ENCODE results near the gene LAPTM5.
A peak's percentile ranks its signal among the peaks of the same experiment; 100 is the strongest.
"Not testable (repeated sequence)": the region's sequence is repeated elsewhere in the genome, so short reads cannot be mapped to it uniquely, and the experiment has no call there.

The LAPTM5 gene

DNA sequence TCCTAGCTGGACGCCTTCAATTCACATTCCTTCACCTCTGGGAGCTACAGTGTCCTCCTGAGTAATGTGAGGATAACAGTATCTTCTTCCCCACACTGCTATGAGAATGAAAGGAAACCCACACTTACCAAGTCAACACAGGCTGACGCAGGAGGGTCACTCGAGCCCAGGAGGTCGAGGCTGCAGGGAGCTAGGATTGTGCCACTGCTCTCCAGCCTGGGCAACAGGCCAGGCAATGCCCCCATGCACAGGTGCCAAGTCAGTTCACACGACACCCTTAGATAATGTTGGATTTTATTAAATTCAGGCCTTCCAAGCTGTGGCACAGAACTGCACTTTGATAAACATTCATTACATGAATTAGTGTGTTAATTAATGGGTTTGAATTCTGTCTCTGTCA, 66.1 kb downstream of the LAPTM5 start:
- no peak for DNase-seq

GRCh38 chr1:30689901-30690645, 67.5 kb downstream of the LAPTM5 start:
- no peak for DNase-seq

DNA sequence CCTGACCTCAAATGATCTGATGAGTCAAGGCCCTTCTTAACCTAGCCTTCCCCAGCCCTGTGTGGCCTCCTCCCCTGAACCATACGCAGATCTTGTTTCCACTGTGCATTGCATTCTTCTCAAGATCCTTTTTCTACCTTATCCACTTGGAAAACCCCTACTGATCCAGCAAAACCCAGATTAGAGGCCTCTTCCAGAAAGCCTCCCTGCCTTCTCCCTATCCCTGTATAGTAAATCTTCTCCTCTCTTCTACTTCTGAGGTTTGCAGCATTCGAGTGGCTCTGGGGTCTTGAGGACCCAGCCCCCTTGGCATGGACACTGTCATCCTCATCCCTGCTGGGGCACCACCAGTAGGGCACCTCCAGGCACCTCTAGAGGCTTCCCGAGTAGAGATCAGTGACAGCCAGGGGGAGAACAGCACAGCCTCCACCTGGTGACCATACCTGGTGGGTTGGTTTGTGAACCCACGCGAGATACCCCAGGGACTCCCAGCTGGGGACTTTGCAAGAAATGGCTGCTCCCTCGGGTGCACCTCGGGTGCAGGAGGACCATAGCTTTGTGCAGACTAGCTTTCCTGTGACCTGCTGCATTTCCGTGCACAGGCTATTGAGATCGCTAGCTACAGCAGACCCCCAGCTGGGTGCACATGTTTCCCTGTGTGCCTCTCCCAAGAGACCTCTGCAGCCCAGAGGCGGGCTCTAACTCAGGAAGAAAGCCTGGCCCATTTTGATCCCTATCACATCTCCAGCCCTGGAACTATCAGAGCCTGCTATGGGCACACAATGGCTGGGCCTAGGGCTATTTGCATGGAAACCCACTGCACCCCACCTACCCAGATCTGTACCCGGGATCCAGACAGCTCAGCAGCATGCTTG, 68.4 kb downstream of the LAPTM5 start:
- no peak for DNase-seq

DNA sequence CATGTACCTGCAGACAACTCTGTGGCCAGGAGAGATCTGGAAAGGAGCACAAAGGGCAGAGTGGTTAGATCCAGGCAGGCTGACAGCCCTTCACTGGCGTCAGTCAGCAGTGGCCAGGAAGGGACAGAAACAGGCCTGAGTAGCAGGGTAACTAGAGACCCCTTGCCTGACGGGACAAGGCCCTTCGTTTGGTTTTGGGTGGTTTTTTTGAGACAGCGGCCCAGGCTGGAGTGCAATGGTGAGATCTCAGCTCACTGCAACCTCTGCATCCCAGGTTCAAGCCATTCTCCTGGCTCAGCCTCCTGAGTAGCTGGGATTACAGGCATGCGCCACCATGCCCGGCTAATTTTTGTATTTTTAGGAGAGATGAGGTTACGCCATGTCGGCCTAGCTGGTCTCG, 69.1 kb downstream of the LAPTM5 start:
- DNase-seq = not testable (repeated sequence)

DNA sequence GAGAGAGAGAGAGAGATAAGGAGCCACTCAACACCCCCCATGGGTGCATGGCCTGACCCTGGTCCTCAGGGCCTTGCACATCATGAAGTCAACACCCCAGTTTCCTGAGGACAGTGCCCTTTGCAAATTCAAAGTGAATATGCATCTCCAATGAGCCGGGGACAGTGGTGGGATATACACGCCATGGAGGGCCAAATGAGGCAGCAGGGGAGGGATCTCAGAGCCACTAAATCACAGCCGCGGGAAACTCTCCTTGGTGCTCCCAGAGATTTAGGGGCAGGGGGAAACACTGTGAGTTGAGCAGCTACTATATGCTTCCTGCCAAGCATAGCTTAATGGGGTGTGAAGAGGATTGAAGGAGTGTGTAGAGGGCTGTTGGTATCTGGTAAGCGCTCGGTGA, 69.7 kb downstream of the LAPTM5 start:
- DNase-seq = no peak

DNA sequence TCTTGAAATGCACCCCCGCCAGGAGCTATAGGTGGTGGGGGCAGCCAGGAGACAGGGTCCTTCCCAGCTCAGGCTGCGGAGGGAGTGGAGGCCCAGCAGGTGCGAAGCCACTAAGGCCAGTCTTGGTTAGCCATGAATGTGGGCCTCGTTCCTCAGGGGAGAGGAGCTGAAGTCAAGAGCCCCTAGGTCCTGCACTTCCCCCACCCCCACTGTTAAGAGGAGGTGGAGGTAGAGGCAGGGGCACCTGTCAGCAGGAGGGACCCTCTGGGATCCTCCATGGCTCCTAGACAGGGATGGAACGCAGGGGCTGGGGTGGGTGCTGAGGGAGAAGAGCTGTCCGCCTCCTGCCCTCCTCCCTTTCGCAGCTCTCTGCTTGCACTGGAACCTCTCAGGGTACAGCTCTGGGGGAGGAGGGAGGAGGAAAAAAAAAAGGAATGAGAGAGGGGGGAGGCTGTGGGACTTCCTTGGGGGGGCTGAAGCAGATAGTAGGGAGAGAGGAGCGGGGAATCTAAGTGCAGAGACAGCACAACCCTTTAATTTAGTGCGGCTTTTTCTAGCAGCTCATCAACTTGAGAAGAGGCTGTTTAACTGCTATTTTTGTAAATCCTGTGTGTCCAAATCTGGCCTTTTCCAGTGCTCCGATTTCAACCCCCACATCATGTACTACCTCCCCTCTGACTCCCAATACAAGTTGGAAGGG, 71.2 kb downstream of the LAPTM5 start:
- no peak for DNase-seq

- no peak for DNase-seq
These were observed 71.8 kb downstream of the LAPTM5 start for GRCh38 chr1:30685796-30686165.

- peak; percentile 19 for DNase-seq
These were observed 72.4 kb downstream of the LAPTM5 start for GRCh38 chr1:30684881-30685795.

DNA sequence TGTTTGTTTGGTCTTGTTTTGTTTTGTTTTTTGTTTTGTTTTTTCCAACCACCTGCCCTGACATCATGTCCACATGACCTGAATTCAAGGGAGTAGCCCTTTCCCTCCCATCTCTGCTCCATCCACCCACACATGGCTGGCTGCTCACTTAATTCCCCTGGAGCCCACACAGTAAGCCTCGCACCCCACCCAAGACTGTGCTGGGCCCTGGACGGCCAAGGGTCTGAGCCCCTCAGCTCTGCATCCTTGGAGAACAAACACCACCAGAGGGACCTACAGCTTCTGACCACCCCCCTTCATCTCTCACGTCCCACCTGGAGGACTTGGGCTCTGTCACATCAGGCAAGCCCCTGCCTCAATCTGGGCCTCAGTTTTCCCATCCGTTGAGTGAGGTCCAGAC, 73.3 kb downstream of the LAPTM5 start:
- DNase-seq = no peak

DNA sequence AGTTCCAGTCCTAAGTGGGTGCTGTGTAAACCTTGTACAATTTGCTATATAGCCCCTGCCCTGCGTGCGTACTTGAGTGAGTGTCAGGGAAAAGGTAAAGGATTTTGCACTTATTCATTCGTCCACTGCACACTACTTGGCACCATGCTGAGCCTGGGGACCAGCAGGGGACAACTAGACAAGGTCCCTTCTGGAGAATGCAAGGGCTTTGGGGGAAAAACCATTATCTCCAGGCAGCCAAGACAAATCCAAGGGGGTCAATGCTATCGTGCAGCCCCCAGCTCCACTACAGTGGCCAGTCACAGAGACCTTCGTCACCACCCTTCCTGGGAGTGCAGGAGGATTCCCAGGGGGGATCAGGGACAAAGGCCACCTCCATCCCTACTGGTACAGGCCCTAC, 73.9 kb downstream of the LAPTM5 start:
- DNase-seq = no peak
